ENCODE data around the gene ZBTB7C.

The ZBTB7C gene

GRCh38 chr18:48418539-48419276, 9.5 kb upstream of the ZBTB7C start:
- H3K4me3 ChIP-seq (ENCODE audit: low read depth, low read length) = no peak overlapping the region

- no peak overlapping the region for H3K4me3 ChIP-seq (ENCODE audit: low read depth, low read length)
Measured at GRCh38 chr18:48417985-48418384, 8.8 kb upstream of the ZBTB7C start.

GRCh38 chr18:48413342-48413741, 4.2 kb upstream of the ZBTB7C start:
- no peak overlapping the region for H3K4me3 ChIP-seq (ENCODE audit: low read depth, low read length)

- no peak overlapping the region for H3K4me3 ChIP-seq (ENCODE audit: low read depth, low read length)
Measured at GRCh38 chr18:48412339-48412929, 3.3 kb upstream of the ZBTB7C start.

GRCh38 chr18:48410095-48410920, 1.1 kb upstream of the ZBTB7C start:
- H3K4me3 ChIP-seq (ENCODE audit: low read depth, low read length) = peak overlapping the region; percentile 65

GRCh38 chr18:48409591-48410094, 460 bp upstream of the ZBTB7C start:
- H3K4me3 ChIP-seq (ENCODE audit: low read depth, low read length) = peak overlapping the region; percentile 65

- H3K4me3 ChIP-seq (ENCODE audit: low read depth, low read length) = peak overlapping the region; percentile 37
Measured at GRCh38 chr18:48408111-48408726, 964 bp downstream of the ZBTB7C start.

- no peak overlapping the region for H3K4me3 ChIP-seq (ENCODE audit: low read depth, low read length)
Measured at GRCh38 chr18:48407358-48407757, 1.8 kb downstream of the ZBTB7C start.

GRCh38 chr18:48405978-48406377, 3.2 kb downstream of the ZBTB7C start:
- no peak overlapping the region for H3K4me3 ChIP-seq (ENCODE audit: low read depth, low read length)

- H3K4me3 ChIP-seq (ENCODE audit: low read depth, low read length) = no peak overlapping the region
Measured at GRCh38 chr18:48404716-48405507, 4.3 kb downstream of the ZBTB7C start.

GRCh38 chr18:48402953-48403352, 6.2 kb downstream of the ZBTB7C start:
- H3K4me3 ChIP-seq (ENCODE audit: low read depth, low read length) = no peak overlapping the region

GRCh38 chr18:48399303-48400075, 9.7 kb downstream of the ZBTB7C start:
- no peak overlapping the region for H3K4me3 ChIP-seq (ENCODE audit: low read depth, low read length)

GRCh38 chr18:48398074-48398473, 11.1 kb downstream of the ZBTB7C start:
- H3K4me3 ChIP-seq (ENCODE audit: low read depth, low read length) = no peak overlapping the region

- H3K4me3 ChIP-seq (ENCODE audit: low read depth, low read length) = no peak overlapping the region
Measured at GRCh38 chr18:48397021-48397420, 12.2 kb downstream of the ZBTB7C start.

- no peak overlapping the region for H3K4me3 ChIP-seq (ENCODE audit: low read depth, low read length)
Measured at GRCh38 chr18:48396561-48396960, 12.6 kb downstream of the ZBTB7C start.

- no peak overlapping the region for H3K4me3 ChIP-seq (ENCODE audit: low read depth, low read length)
Measured at GRCh38 chr18:48395646-48396045, 13.5 kb downstream of the ZBTB7C start.

- H3K4me3 ChIP-seq (ENCODE audit: low read depth, low read length) = no peak overlapping the region
Measured at GRCh38 chr18:48394176-48394575, 15.0 kb downstream of the ZBTB7C start.

GRCh38 chr18:48393776-48394175, 15.4 kb downstream of the ZBTB7C start:
- no peak overlapping the region for H3K4me3 ChIP-seq (ENCODE audit: low read depth, low read length)

GRCh38 chr18:48393170-48393569, 16.0 kb downstream of the ZBTB7C start:
- H3K4me3 ChIP-seq (ENCODE audit: low read depth, low read length) = no peak overlapping the region

- H3K4me3 ChIP-seq (ENCODE audit: low read depth, low read length) = no peak overlapping the region
Measured at GRCh38 chr18:48392268-48392667, 16.9 kb downstream of the ZBTB7C start.

All from iPS-11a (cell line).